Muscle layer of duodenum (tissue), 2 donors: ENCODE measurements around the gene TRIM41.
"Not testable (repeated sequence)": the region's sequence is repeated elsewhere in the genome, so short reads cannot be mapped to it uniquely, and the experiment has no call there.

Experiments used
- H3K27ac ChIP-seq: one replicate; pipeline ENCODE4 v1.7.0; 2013; ENCODE audit warnings: mild to moderate bottlenecking, low read length
- H3K27me3 ChIP-seq: one replicate; pipeline ENCODE4 v1.7.0; 2013; ENCODE audit warnings: low read depth, mild to moderate bottlenecking, control low read depth, low read length
- H3K36me3 ChIP-seq, 2 donors: one replicate each; pipeline ENCODE4 v1.7.0; 2013; ENCODE audit warnings: low read length in 2 of 2, control low read depth in 1 of 2, mild to moderate bottlenecking in 1 of 2; ENCODE audit not compliant: insufficient read depth in 2 of 2, control insufficient read depth in 1 of 2
- H3K4me1 ChIP-seq, 2 donors: one replicate each; pipeline ENCODE4 v1.7.0; 2013; ENCODE audit warnings: low read length in 2 of 2, mild to moderate bottlenecking in 2 of 2, control low read depth in 1 of 2, moderate library complexity in 1 of 2; ENCODE audit not compliant: insufficient read depth in 2 of 2, control insufficient read depth in 1 of 2
- H3K4me3 ChIP-seq, 2 donors: one replicate each; pipeline ENCODE4 v1.7.0; 2013; ENCODE audit warnings: low read length in 2 of 2, low read depth in 1 of 2, mild to moderate bottlenecking in 1 of 2
- H3K9me3 ChIP-seq, 2 donors: one replicate each; pipeline ENCODE4 v1.7.0; 2013; ENCODE audit warnings: low read length in 2 of 2, control low read depth in 1 of 2, mild to moderate bottlenecking in 1 of 2; ENCODE audit not compliant: control insufficient read depth in 1 of 2
- donor health status: healthy.

Gene TRIM41

DNA sequence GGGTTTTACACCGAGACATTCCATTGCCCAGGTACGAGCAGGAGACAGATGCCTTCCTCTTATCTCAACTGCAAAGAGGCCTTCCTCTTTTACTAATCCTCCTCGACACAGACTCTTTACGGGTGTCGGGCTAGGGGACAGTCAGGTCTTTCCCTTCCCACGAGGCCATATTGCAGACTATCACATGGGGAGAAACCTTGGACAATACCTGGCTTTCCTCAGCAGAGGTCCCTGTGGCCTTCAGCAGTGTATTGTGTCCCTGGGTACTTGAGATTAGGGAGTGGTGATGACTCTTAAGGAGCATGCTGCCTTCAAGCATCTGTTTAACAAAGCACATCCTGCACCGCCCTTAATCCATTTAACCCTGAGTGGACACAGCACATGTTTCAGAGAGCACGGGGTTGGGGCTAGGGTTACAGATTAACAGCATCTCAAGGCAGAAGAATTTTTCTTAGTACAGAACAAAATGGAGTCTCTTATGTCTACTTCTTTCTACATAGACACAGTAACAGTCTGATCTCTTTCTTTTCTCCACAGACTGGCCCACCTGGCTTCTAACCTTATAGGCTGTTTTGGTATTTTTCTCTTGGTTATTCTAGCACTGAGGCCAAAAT lies 44.3 kb downstream of the TRIM41 start:
- not testable (repeated sequence) for H3K4me1 ChIP-seq, H3K27ac ChIP-seq, H3K4me3 ChIP-seq

DNA sequence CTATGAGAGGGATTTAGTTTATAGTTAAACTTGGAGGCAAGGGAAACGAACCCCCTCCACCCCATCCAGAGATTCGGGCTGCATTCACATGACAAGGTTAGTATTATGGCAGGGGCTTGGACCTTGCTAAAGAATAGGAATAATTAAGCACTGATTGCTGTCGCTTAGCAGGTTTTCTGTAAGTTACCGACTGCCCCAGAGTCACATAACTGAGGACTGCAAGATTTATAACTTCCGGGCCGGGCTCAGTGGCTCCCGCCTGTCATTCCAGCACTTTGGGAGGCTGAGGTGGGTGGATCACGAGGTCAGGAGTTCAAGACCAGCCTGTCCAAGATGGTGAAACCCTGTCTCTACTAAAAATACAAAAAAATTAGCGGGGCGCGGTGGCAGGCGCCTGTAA lies 44.8 kb downstream of the TRIM41 start:
- not testable (repeated sequence) for H3K9me3 ChIP-seq, H3K27me3 ChIP-seq, H3K27ac ChIP-seq, H3K4me3 ChIP-seq, H3K4me1 ChIP-seq
- peaks cover 6 to 17% of the 10 kb centered on the region in 2 donors for H3K36me3 ChIP-seq

More for the DNA sequence above, 44.3 kb downstream of the TRIM41 start:
- not testable (repeated sequence) for H3K27me3 ChIP-seq, H3K9me3 ChIP-seq
- H3K36me3 ChIP-seq, result peaks cover 6 to 17% of the 10 kb centered on the region in 2 donors

DNA sequence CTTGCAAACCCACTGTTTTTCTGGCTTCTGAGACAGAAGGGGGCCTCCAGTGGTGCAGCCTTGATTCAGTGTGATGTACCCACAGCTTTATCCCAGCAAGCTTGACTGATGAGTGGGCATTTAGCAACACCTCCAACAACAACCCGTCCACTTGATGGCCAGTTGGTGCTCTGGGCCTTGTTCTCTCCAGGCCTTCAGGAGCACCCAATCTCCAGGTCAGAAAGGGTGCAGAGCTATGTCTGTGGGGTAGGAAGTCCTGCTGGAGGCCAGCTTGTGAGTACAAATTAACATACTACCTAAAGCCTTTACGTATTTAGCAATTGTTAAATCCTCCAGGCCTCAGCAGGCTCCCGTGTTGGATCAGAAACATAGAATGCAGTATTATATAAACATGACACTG lies 48.0 kb downstream of the TRIM41 start:
- H3K27me3 ChIP-seq, result no peaks in the 10 kb centered on the region
- H3K36me3 ChIP-seq, result no peaks in the 10 kb centered on the region
- H3K4me3 ChIP-seq, result no peak overlapping the region
- H3K9me3 ChIP-seq, result no peaks in the 10 kb centered on the region
- H3K27ac ChIP-seq, result no peak overlapping the region
- no peaks in the 10 kb centered on the region for H3K4me1 ChIP-seq

DNA sequence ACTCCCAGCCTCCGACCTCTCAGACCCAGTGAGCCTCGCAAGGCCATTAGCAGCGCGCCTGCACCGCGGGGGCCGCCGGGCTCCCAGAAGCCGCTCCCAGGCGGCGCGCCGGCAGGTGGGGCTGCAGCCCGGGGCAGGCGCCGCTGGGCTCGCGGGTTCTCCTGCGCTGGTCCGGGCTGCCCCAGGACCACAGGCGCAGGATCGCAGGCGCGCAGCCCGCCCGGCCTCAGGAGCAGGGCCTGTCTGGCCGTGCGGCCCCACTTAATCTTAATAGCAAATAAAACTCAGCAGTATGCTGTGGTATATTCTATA lies 50.3 kb downstream of the TRIM41 start:
- H3K4me3 ChIP-seq, H3K36me3 ChIP-seq, H3K27ac ChIP-seq, H3K9me3 ChIP-seq, H3K27me3 ChIP-seq, H3K4me1 ChIP-seq: not testable (repeated sequence)

DNA sequence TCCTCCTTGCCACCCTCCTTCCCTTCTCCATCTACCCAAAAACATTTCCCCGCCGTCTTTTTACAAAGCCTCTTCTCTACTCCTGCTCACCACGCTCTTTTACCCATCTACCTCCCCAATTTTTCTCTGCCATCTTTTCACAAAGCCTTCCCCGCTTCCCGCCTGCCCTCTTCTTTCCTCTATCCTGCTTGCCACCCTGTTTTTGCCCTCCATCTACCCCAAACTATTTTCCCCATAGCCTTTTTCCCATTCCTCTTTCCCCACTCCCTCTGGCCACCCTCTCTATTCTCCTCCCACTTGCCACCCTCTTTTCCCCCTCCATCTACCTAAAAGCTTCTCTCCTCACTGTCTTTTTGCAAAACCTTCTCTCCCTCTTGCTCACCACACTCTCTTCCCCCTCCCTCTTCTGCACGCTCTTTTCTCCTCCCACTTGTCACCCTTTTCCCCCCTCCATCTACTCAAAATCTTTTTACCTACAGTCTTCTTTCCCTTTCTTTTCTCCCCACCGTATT lies 57.2 kb downstream of the TRIM41 start:
- H3K9me3 ChIP-seq, result no peaks in the 10 kb centered on the region
- no peaks in the 10 kb centered on the region for H3K4me1 ChIP-seq
- H3K4me3 ChIP-seq, result no peak overlapping the region
- H3K36me3 ChIP-seq, result no peaks in the 10 kb centered on the region
- no peaks in the 10 kb centered on the region for H3K27me3 ChIP-seq
- H3K27ac ChIP-seq, result no peak overlapping the region

DNA sequence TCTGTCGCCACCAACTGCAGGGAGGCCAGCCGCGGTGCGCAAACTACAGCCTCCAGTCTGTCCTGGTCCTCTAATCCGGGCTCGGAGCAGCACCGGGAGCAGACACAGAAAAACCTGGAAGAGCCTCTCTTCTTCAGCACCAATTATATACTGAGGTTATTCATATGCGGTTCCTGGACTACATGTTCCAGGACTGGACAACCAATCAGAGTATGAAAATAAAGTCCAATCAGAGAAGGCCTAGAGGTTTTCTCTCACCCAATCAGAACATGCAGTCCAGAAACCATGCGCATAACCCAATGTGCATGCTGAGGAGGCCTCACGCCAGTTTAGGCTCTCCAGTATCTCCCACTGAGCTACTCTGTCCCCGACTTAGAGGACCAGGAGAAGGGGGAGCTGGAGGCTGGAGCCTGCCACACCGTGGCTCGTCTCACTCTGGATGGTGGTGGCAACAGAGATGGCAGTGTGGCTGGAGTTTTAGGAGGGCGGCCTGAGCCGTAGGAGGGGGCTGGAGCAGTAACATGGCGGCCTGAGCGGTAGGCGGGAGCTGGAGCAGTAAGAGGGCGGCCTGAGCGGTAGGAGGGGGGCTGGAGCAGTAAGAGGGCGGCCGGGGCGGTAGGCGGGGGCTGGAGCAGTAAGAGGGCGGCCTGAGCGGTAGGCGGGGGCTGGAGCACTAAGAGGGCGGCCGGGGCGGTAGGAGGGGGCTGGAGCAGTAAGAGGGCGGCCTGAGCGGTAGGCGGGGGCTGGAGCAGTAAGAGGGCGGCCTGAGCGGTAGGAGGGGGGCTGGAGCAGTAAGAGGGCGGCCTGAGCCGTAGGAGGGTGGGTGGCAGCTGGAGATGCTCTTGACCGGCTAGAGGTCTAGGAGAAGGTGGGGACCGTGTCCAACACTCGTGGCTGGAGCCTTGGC lies 58.2 kb downstream of the TRIM41 start:
- H3K4me3 ChIP-seq, result no peak overlapping the region
- H3K9me3 ChIP-seq, result no peaks in the 10 kb centered on the region
- H3K27ac ChIP-seq, result no peak overlapping the region
- no peaks in the 10 kb centered on the region for H3K4me1 ChIP-seq
- H3K36me3 ChIP-seq, result no peaks in the 10 kb centered on the region
- no peaks in the 10 kb centered on the region for H3K27me3 ChIP-seq

DNA sequence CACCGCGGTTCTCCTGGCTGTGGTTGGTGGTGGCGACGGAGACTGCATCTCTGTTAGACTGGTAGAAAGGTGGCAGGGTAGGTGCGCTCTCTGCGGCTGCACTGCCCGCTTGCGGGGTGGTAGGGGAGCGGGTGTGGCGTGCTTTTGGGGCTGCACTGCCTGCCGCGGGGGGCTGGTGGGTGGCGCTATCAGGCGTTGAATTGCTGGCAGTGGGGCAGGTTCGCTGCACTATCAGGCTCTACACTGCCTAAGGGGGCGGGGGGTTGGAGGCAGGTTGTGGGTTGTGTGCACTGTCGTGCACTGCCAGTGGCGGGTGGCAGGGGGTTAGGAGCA lies 58.9 kb downstream of the TRIM41 start:
- Histone ChIP-seq H3K4me3 (no peak overlapping the region), H3K27ac (no peak overlapping the region), H3K27me3 (no peaks in the 10 kb centered on the region), H3K36me3 (no peaks in the 10 kb centered on the region), H3K4me1 (no peaks in the 10 kb centered on the region), H3K9me3 (no peaks in the 10 kb centered on the region)

DNA sequence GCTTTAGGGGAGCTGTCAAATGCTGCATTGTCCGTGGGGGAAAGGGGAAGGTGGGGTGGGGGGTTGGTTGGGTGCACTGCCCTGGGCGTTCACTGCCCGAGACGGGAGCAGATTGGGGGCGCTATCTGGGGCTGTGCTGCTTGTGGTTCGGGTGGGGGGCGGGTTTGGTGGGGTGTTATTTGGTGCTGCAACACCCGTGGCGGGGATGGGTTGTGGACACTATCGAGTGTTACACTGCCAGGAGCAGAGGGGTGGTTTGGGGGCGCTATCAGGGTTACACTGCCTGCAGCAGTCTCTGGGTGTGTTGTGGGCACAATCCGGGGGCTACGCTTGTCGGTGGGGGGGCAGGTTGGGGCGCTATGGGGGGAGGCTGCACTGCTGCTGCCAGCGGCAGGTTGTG lies 59.3 kb downstream of the TRIM41 start:
- H3K4me3 ChIP-seq, result not testable (repeated sequence)

DNA sequence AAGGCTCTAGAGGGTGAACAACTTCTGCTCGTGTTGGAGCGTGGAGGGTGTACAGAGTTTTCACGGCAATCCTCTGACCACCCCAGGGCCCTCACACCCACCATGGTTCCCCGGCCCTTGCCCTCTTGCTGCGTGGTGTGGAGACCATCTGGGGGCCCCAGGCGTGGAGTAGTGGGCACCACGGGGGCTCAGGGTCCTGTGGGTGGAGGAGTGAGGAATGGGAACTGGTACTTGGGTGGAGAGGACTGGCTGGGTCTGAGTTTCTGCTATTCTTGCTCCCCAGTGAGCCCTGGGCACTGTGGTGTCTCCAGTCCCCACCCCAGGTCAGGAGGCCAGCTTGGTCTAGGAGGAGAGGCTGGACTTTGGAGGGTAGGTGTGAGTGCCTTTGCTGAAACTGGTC lies 59.8 kb downstream of the TRIM41 start:
- H3K4me3 ChIP-seq, result no peak overlapping the region
- H3K27me3 ChIP-seq, result no peaks in the 10 kb centered on the region
- no peaks in the 10 kb centered on the region for H3K36me3 ChIP-seq
- no peak overlapping the region for H3K27ac ChIP-seq
- H3K4me1 ChIP-seq, result no peaks in the 10 kb centered on the region
- no peaks in the 10 kb centered on the region for H3K9me3 ChIP-seq

More for the DNA sequence above, 59.3 kb downstream of the TRIM41 start:
- H3K36me3 ChIP-seq, H3K9me3 ChIP-seq, H3K27ac ChIP-seq, H3K4me1 ChIP-seq, H3K27me3 ChIP-seq: not testable (repeated sequence)

DNA sequence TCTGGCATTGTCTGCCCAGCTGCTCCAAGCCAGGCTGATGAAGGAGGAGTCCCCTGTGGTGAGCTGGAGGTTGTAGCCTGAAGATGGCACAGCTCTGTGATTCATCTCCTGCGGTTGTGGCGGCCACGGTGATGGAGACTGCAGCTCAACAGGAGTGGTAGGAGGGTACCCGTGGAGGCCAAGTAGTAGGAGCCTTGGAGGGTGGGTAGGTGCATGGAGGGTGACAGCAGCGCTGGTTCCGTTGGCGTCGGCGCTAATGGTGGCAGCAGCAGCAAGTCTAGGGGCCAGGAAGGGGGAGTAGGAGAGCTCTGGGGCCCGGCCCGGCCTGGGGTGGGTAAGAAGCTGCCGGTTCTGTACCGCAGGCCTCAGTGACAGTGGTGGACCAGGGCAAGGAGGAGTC lies 60.3 kb downstream of the TRIM41 start:
- Histone ChIP-seq H3K27ac (no peak overlapping the region), H3K27me3 (no peaks in the 10 kb centered on the region), H3K9me3 (no peaks in the 10 kb centered on the region), H3K36me3 (no peaks in the 10 kb centered on the region), H3K4me1 (no peaks in the 10 kb centered on the region), H3K4me3 (no peak overlapping the region)

DNA sequence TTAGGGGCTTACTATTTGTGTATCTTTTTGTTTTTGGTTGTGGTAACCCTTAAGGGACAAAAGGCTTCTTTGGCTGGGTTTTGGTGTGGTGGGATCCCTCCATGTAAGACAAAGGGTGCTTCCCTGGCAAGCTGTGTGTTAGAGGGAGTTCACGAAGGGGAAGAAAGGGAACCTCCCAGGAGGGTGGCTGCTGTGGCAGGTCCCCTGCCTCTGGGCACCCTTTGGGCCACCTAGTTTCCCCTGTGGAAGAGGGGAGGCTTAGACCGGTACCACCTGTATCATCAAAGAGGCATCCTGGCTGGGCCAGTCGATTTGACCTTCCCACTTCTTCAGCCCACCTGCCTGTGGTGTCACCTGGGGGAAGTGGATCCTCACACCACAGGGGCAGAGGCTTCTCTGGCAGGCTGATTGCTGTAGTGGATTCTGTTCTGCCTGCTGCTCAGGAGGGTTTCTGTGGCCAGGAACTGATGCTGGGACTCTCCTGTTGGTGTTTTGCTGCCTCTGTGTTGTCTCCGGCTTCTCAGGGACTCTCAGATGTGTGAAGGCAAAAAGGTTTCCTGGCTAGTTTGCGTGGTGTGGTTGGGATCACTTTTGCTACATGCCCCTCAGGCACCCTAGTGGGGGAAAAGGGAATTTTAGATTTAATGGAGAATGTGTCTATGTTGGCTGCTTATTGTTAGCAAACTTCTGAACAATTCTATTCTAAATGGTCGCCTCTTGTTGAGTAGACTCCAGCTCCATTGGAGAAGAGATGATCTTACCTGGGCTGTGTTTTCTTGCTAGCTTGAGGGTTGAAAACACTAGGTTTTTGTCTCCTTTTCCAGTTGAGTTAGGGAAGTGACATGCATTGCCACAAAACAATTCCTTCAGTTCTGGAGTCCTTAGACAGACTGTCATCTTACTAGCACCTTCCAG lies 61.0 kb downstream of the TRIM41 start:
- H3K27ac ChIP-seq, H3K4me3 ChIP-seq, H3K4me1 ChIP-seq, H3K9me3 ChIP-seq, H3K27me3 ChIP-seq, H3K36me3 ChIP-seq: not testable (repeated sequence)
